ENCODE measurements around the gene ALK.

Gene ALK

GRCh38 chr2:29202819-29203495, 718.4 kb downstream of the ALK start:
- DNase-seq = no peak

- no peak for DNase-seq
These were observed 719.4 kb downstream of the ALK start for GRCh38 chr2:29201979-29202378.

GRCh38 chr2:29196792-29197788, 724.3 kb downstream of the ALK start:
- DNase-seq = peak; percentile 90

GRCh38 chr2:29195796-29196195, 725.6 kb downstream of the ALK start:
- DNase-seq = no peak

- no peak for DNase-seq
These were observed 727.7 kb downstream of the ALK start for GRCh38 chr2:29193681-29194080.

- no peak for DNase-seq
These were observed 728.3 kb downstream of the ALK start for GRCh38 chr2:29193111-29193510.

GRCh38 chr2:29192526-29192925, 728.9 kb downstream of the ALK start:
- no peak for DNase-seq

- no peak for DNase-seq
These were observed 729.6 kb downstream of the ALK start for GRCh38 chr2:29191817-29192216.

GRCh38 chr2:29189052-29189451, 732.3 kb downstream of the ALK start:
- DNase-seq = no peak

- no peak for DNase-seq
These were observed 733.5 kb downstream of the ALK start for GRCh38 chr2:29187926-29188325.

- DNase-seq = no peak
These were observed 734.6 kb downstream of the ALK start for GRCh38 chr2:29186817-29187216.

- no peak for DNase-seq
These were observed 736.9 kb downstream of the ALK start for GRCh38 chr2:29184531-29184930.

- DNase-seq = no peak
These were observed 738.5 kb downstream of the ALK start for GRCh38 chr2:29182920-29183319.

- DNase-seq = no peak
These were observed 739.1 kb downstream of the ALK start for GRCh38 chr2:29182334-29182733.

- no peak for DNase-seq
These were observed 746.0 kb downstream of the ALK start for GRCh38 chr2:29175338-29175737.

GRCh38 chr2:29174937-29175336, 746.4 kb downstream of the ALK start:
- no peak for DNase-seq

GRCh38 chr2:29166242-29167039, 754.9 kb downstream of the ALK start:
- no peak for DNase-seq

- DNase-seq = no peak
These were observed 755.8 kb downstream of the ALK start for GRCh38 chr2:29165362-29166241.

- DNase-seq = no peak
These were observed 757.1 kb downstream of the ALK start for GRCh38 chr2:29164091-29164846.

GRCh38 chr2:29162204-29162928, 759.0 kb downstream of the ALK start:
- DNase-seq = no peak

GRCh38 chr2:29160184-29160583, 761.2 kb downstream of the ALK start:
- DNase-seq = no peak
